ENCODE data around the gene POLR2I. TPM values are rescaled to one million over a fixed set of nuclear protein-coding genes. Genes with fewer than 3 reads are reported as not detected.

Gene POLR2I
- polyA plus RNA-seq, 3 donors = 21.2 to 73.9 (median 57.9) TPM

DNA sequence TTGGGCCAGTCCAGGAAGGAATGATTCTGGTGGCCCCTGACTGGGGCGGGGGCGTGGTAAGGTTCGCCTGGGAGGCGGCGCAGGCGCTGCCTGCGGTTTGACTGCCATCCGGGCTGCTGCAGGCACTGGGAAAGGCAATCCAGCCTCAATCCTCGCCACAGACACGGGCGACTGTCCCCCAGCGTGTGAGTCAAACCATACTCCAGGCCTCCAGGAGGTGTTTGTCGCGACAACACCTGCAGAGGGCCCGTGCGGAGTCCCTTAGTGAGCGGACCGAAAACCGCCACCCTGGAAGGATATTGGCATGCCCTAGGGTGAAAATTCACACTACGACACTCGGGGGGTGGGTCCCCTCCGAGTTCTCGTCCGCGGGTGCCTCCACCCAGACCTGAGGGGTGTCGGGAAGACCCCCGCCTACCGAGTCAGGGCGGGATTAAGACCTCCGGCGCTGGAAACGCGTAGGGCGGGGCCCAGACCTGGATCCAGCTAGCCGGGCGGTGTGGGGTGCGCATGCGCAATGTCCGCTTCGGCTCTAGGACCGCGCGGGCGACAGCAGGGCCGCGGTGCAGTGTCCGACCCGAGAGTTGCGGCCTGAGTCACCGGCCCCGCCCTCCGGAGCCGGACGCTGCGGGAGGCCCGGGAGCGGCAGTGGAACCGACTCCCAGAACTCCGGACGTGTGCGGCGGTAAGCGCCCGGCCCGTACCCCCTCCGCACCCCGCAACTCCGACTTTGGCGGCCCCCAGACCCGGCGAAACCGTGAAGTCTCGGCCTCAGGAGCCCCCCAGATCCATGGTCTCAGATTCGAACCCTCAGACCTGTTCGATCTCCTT, 25.0 kb upstream of the POLR2I start, which contains the start of gene CAPNS1:
Gene CAPNS1 (plus strand): TSS at position 594 of the 831 bp plus-strand sequence. CDS start 946 bp downstream, outside the sequence.
- peaks cover 31% of the 10 kb centered on the region for H4K20me1 ChIP-seq (ENCODE audit: insufficient read depth, low read length)
- H3K4me2 ChIP-seq (replicated peaks; ENCODE audit: extremely low read depth, low read length, poor library complexity, severe bottlenecking) = peak within 1 kb of the TSS; percentile 99
- H3K4me1 ChIP-seq (ENCODE audit: control insufficient read depth in 1 of 2, insufficient read depth in 2 of 2, low read length in 2 of 2) = peaks cover 28 to 44% of the 10 kb centered on the region in 2 donors
- Mint-ChIP-seq H3K4me3 (peak within 1 kb of the TSS; percentile 98 to 99), H3K27ac (peak within 1 kb of the TSS; percentile 96 to 99 (median 98)), H3K27me3 (ENCODE audit: low read depth in 3 of 3) (peaks cover 0 to 9% (median 3%) of the 10 kb centered on the region in 3 donors), H3K4me1 (peaks cover 30% of the 10 kb centered on the region), H3K9me3 (peaks cover 0 to 4% (median 0%) of the 10 kb centered on the region in 7 donors), H3K36me3 (peaks cover 25 to 27% of the 10 kb centered on the region in 2 donors)
- WGBS (ENCODE audit: insufficient coverage) = under 1% methylated on average over 73 of the region's 75 CpGs
- peak; percentile 93 to 96 (median 94) for DNase-seq
- peak within 1 kb of the TSS; percentile 92 to 100 (median 96) for H3K4me3 ChIP-seq (replicated peaks in 1 of 3; ENCODE audit: low read depth in 2 of 3, low read length in 3 of 3)
- no peaks in the 10 kb centered on the region for H3K9me3 ChIP-seq (replicated peaks in 1 of 2; ENCODE audit: control insufficient read depth in 1 of 2, insufficient read depth in 1 of 2, low read length in 2 of 2)
- H3K27me3 ChIP-seq (ENCODE audit: control insufficient read depth in 2 of 2, insufficient read depth in 2 of 2, low read length in 2 of 2) = no peaks in the 10 kb centered on the region
- H3K9ac ChIP-seq (ENCODE audit: insufficient read depth, low read length, poor library complexity, severe bottlenecking) = peak within 1 kb of the TSS; percentile 94
- intact Hi-C loops (cut with micrococcal nuclease) = loop anchor here in 1 of 2 donors (2.0 to 10.0 kb wide), 3 partner anchors 13 to 395 kb away; partner anchors contain the start of genes IGFLR1, LIN37, POLR2I and PSENEN
- H3K27ac ChIP-seq (ENCODE audit: low read depth in 1 of 2, low read length in 2 of 2) = peak within 1 kb of the TSS; percentile 90 to 98
- H3K36me3 ChIP-seq (replicated peaks in 1 of 2; ENCODE audit: control insufficient read depth in 1 of 2, insufficient read depth in 2 of 2, low read length in 2 of 2) = peaks cover 18 to 27% of the 10 kb centered on the region in 2 donors
- peak within 1 kb of the TSS; percentile 87 for H2AFZ ChIP-seq (ENCODE audit: insufficient read depth, low read depth, low read length, poor library complexity, severe bottlenecking)
- H3K79me2 ChIP-seq (ENCODE audit: insufficient read depth, low read length) = peaks cover 31% of the 10 kb centered on the region
- no peak for TF ChIP-seq CTCF (IDR thresholded peaks at IDR 0.05)

GRCh38 chr19:36139120-36139472, 24.4 kb upstream of the POLR2I start:
- Histone ChIP-seq H3K27me3 (ENCODE audit: control insufficient read depth in 2 of 2, insufficient read depth in 2 of 2, low read length in 2 of 2) (no peaks in the 10 kb centered on the region), H4K20me1 (ENCODE audit: insufficient read depth, low read length) (peaks cover 25% of the 10 kb centered on the region), H3K9ac (ENCODE audit: insufficient read depth, low read length, poor library complexity, severe bottlenecking) (peak overlapping the region; percentile 94), H3K4me1 (ENCODE audit: control insufficient read depth in 1 of 2, insufficient read depth in 2 of 2, low read length in 2 of 2) (peaks cover 28 to 44% of the 10 kb centered on the region in 2 donors), H2AFZ (ENCODE audit: insufficient read depth, low read depth, low read length, poor library complexity, severe bottlenecking) (peak overlapping the region; percentile 87), H3K4me2 (replicated peaks; ENCODE audit: extremely low read depth, low read length, poor library complexity, severe bottlenecking) (peak overlapping the region; percentile 99), H3K36me3 (replicated peaks in 1 of 2; ENCODE audit: control insufficient read depth in 1 of 2, insufficient read depth in 2 of 2, low read length in 2 of 2) (peaks cover 13 to 21% of the 10 kb centered on the region in 2 donors), H3K4me3 (replicated peaks in 1 of 3; ENCODE audit: low read depth in 2 of 3, low read length in 3 of 3) (peak overlapping the region; percentile 92 to 100 (median 96)), H3K27ac (ENCODE audit: low read depth in 1 of 2, low read length in 2 of 2) (peak overlapping the region; percentile 90 to 98), H3K79me2 (ENCODE audit: insufficient read depth, low read length) (peaks cover 31% of the 10 kb centered on the region), H3K9me3 (replicated peaks in 1 of 2; ENCODE audit: control insufficient read depth in 1 of 2, insufficient read depth in 1 of 2, low read length in 2 of 2) (no peaks in the 10 kb centered on the region)
- intact Hi-C loops (cut with micrococcal nuclease) = no loop called here
- H3K9me3 Mint-ChIP-seq = peaks cover 0 to 4% (median 0%) of the 10 kb centered on the region in 7 donors
- peaks cover 30% of the 10 kb centered on the region for H3K4me1 Mint-ChIP-seq
- TF ChIP-seq CTCF (IDR thresholded peaks at IDR 0.05) = no peak
- peaks cover 0 to 9% (median 3%) of the 10 kb centered on the region in 3 donors for H3K27me3 Mint-ChIP-seq (ENCODE audit: low read depth in 3 of 3)
- no peak for DNase-seq
- H3K27ac Mint-ChIP-seq = peak overlapping the region; percentile 96 to 99 (median 98)
- WGBS (ENCODE audit: insufficient coverage) = 0% methylated on average over 1 of the region's 7 CpGs
- H3K4me3 Mint-ChIP-seq = peak overlapping the region; percentile 98 to 99
- peaks cover 20 to 24% of the 10 kb centered on the region in 2 donors for H3K36me3 Mint-ChIP-seq
